A549 (cell line): ENCODE measurements around the gene PIPOX. TPM values are rescaled to one million over a fixed set of nuclear protein-coding genes. Genes with fewer than 3 reads are reported as not detected.

Source experiments
- ATAC-seq, 2 experiments: fragments of 200-7000 bp in 1 of 2; fragments of >200 bp in 1 of 2; cut with Nextera tagmentation in 1 of 2; cut with Tn5 transposase in 1 of 2; 3 replicates each; pipeline versions ENCODE4 v1.8.0 to v1.9.1; 2018 to 2020; ENCODE audit warnings: mild to moderate bottlenecking in 1 of 2, moderate library complexity in 1 of 2
- CTCF ChIA-PET: fragments of 300-600 bp; sonication (Branson Sonifier 250); formaldehyde crosslinking; extraction: SDS; loops from one replicate; lab custom pipeline; 2021; ENCODE audit warnings: antibody characterized with exemption, inconsistent platforms; lab: Yijun Ruan, JAX
- POLR2A ChIA-PET: fragments of 350-600 bp; formaldehyde crosslinking; extraction: SDS; loops from one replicate; lab custom pipeline; 2021; ENCODE audit warnings: antibody characterized with exemption, inconsistent platforms; lab: Yijun Ruan, JAX
- DNase-seq, 2 experiments: peaks; one replicate each; pipeline versions ENCODE4 v3.0.0 to v3.0.0-alpha.2; 2011 to 2016; ENCODE audit warnings: low read depth in 1 of 2, low spot score in 1 of 2
- FAIRE-seq: peaks from 2 replicates; lab custom pipeline; 2011; peaks lifted over from hg19 to GRCh38; lab: Jason Lieb, UNC
- H3K27ac ChIP-seq, 2 experiments: fragments of >200 bp; sonication (Bioruptor Twin); formaldehyde crosslinking; 3 replicates each; pipeline ENCODE4 v1.5.1; 2016 to 2017
- H3K4me1 ChIP-seq: fragments of >200 bp; sonication (Bioruptor Twin); formaldehyde crosslinking; 3 replicates; pipeline ENCODE4 v1.6.1; 2016
- H3K4me2 ChIP-seq: fragments of >200 bp; sonication (Bioruptor Twin); formaldehyde crosslinking; 3 replicates; pipeline ENCODE4 v1.6.1; 2016
- H3K4me3 ChIP-seq: fragments of >200 bp; sonication (Bioruptor Twin); formaldehyde crosslinking; 3 replicates; pipeline ENCODE4 v1.5.1; 2016
- H3K9me3 ChIP-seq: fragments of >200 bp; sonication (Bioruptor Twin); formaldehyde crosslinking; 3 replicates; pipeline ENCODE4 v1.6.1; 2016
- CBX2 ChIP-seq: fragments of 200-600 bp; sonication (generic); IDR thresholded peaks from 2 replicates; pipeline ENCODE4 v1.6.1; 2016; ENCODE audit warnings: low read depth, mild to moderate bottlenecking, borderline replicate concordance
- CBX8 ChIP-seq: fragments of 200-600 bp; sonication (generic); IDR thresholded peaks from 2 replicates; pipeline ENCODE4 v1.6.1; 2016
- CEBPB ChIP-seq, 2 experiments: fragments of >200 bp in 1 of 2; sonication (Bioruptor Twin) in 1 of 2; formaldehyde crosslinking in 1 of 2; IDR thresholded peaks; 2 replicates each; pipeline ENCODE4 v1.6.1; 2012 to 2016
- ESRRA ChIP-seq: fragments of 150-350 bp; IDR thresholded peaks from 2 replicates; pipeline ENCODE4 v1.6.1; 2014; ENCODE audit warnings: mild to moderate bottlenecking, low read length, borderline replicate concordance
- FOSL2 ChIP-seq, 2 experiments: fragments of 450-650 bp in 1 of 2; fragments of >200 bp in 1 of 2; sonication (Bioruptor Twin) in 1 of 2; formaldehyde crosslinking; IDR thresholded peaks; 2 replicates each; pipeline versions ENCODE4 v1.5.0 to v1.6.1; 2016 to 2020; ENCODE audit warnings: mild to moderate bottlenecking in 1 of 2, moderate library complexity in 1 of 2
- KDM1A ChIP-seq: fragments of 200-600 bp; sonication (generic); IDR thresholded peaks from 2 replicates; pipeline ENCODE4 v1.6.1; 2016; ENCODE audit warnings: low read depth, mild to moderate bottlenecking
- KDM5A ChIP-seq: fragments of 200-600 bp; sonication (generic); IDR thresholded peaks from 2 replicates; pipeline ENCODE4 v1.6.1; 2016; ENCODE audit warnings: antibody characterized with exemption, mild to moderate bottlenecking
- MAZ ChIP-seq: fragments of 150-350 bp; IDR thresholded peaks from 2 replicates; pipeline ENCODE4 v1.6.1; 2014; ENCODE audit warnings: antibody characterized with exemption, low read depth, low read length, borderline replicate concordance
- NR3C1 ChIP-seq: fragments of >200 bp; sonication (Bioruptor Twin); formaldehyde crosslinking; IDR thresholded peaks from 3 replicates; pipeline ENCODE4 v1.6.1; 2017
- POLR2AphosphoS2 ChIP-seq: conservative IDR thresholded peaks from 2 replicates; pipeline ENCODE4 v1.6.1; 2012; ENCODE audit warnings: low read length, improper control_type of control experiment, inconsistent platforms
- RFX5 ChIP-seq: fragments of 450-650 bp; IDR thresholded peaks from 2 replicates; pipeline ENCODE4 v1.7.1; 2014; ENCODE audit warnings: antibody characterized with exemption, mild to moderate bottlenecking, moderate library complexity
- TFCP2L1 ChIP-seq: fragments of 250-450 bp; sonication (Bioruptor Pico); IDR thresholded peaks from 2 replicates; pipeline ENCODE4 v1.5.0; 2021; ENCODE audit warnings: mild to moderate bottlenecking
- ZC3H11A ChIP-seq: fragments of 450-650 bp; IDR thresholded peaks from 2 replicates; pipeline ENCODE4 v1.6.1; 2014; ENCODE audit warnings: antibody characterized with exemption, mild to moderate bottlenecking
- ZFP36 ChIP-seq: fragments of 450-650 bp; IDR thresholded peaks from 2 replicates; pipeline ENCODE4 v1.6.1; 2014; ENCODE audit warnings: borderline replicate concordance; ENCODE audit not compliant: partially characterized antibody
- ZNF302 ChIP-seq: fragments of 250-450 bp; sonication (Bioruptor Pico); IDR thresholded peaks from 2 replicates; pipeline ENCODE4 v1.9.0; 2021; ENCODE audit warnings: inconsistent platforms, mild to moderate bottlenecking, moderate library complexity
- WGBS: methylation state at CpG from one replicate; pipeline ENCODE4 v1.1.6; 2017; ENCODE audit errors: missing lambda C conversion rate; 5-methylcytosine and 5-hydroxymethylcytosine counted together
- polyA plus RNA-seq, 4 experiments: library from polyadenylated mRNA; depleted of rRNA in 3 of 4; stranded (reverse); fragments of >200 nt; fragmentation: RNase III in 1 of 4; extraction: RNeasy Plus Mini Kit Qiagen cat#74134 plus additional on column Dnase treatment in 1 of 4; gene quantifications; 2 replicates in 3 of 4; 3 replicates in 1 of 4; pipeline ENCODE4 v1.2.3, GENCODE V29; 2011 to 2017
- TF ChIP-seq, protein P1 (sequence below): fragments of 200-600 bp; sonication (generic); IDR thresholded peaks from 2 replicates; pipeline ENCODE4 v1.6.1; 2016; ENCODE audit warnings: antibody characterized with exemption, mild to moderate bottlenecking, moderate library complexity
- TF ChIP-seq, protein P2 (sequence below): fragments of 250-450 bp; sonication (Bioruptor Pico); IDR thresholded peaks from 2 replicates; pipeline ENCODE4 v1.5.0; 2021; ENCODE audit warnings: mild to moderate bottlenecking, moderate library complexity, borderline replicate concordance
- TF ChIP-seq, protein P3 (sequence below): fragments of 250-450 bp; sonication (Bioruptor Pico); IDR thresholded peaks from 2 replicates; pipeline ENCODE4 v1.5.0; 2020; ENCODE audit warnings: low read depth, mild to moderate bottlenecking, moderate library complexity
- TF ChIP-seq, protein P4 (sequence below): fragments of 150-350 bp; IDR thresholded peaks from 2 replicates; pipeline ENCODE4 v1.6.1; 2014; ENCODE audit warnings: low read depth, mild to moderate bottlenecking, low read length
- TF ChIP-seq, protein P5 (sequence below): fragments of >200 bp; sonication (Bioruptor Twin); formaldehyde crosslinking; IDR thresholded peaks from 2 replicates; pipeline ENCODE4 v1.6.1; 2016

Gene PIPOX
- polyA plus RNA-seq, 2 of the 4 experiments (the other 2 are of a cell fraction): 0.39 to 0.94 TPM

DNA sequence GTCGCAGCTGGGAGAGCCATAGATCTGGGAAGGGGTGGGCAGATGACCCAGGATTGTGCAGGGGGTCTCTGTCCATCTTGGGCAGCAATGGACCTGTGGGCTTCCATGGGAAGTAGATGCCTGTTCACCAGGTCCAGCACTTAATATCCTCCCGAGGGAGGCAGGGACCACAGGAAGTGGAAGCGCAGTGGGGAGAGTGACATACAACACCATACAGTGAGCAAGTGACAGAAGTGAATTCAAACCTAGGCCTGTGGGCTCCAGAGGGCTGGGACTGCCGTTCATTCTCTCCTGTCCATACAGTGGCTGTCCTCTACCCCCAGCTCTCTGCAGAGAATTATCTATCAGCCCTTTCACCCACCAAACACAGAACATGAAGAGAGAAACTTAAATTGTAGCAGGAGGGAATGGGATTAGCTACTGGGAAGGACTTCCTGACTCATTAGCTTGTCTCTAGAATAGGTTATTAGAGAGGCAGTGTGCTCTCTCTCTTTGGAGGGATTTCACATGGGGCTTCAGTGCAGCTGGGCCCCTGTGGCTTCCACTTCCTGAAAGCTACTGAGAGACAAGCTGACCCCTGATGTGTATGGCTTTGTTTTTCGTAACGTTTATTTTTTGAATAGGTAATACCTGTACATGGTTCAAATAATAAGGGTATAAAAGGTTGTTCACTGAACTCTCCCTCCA is 24.0 kb upstream of the PIPOX start:
- FAIRE-seq: no peak
- Histone ChIP-seq H3K4me2 (no peak overlapping the region), H3K4me1 (no peaks in the 10 kb centered on the region), H3K4me3 (no peak overlapping the region), H3K27ac (no peak overlapping the region), H3K9me3 (no peaks in the 10 kb centered on the region)
- ATAC-seq: peak; percentile 25 to 58; a peak in 3 of 6 replicates
- DNase-seq: no peak
- no peak for TF ChIP-seq ESRRA
- TF ChIP-seq, protein P1, sequence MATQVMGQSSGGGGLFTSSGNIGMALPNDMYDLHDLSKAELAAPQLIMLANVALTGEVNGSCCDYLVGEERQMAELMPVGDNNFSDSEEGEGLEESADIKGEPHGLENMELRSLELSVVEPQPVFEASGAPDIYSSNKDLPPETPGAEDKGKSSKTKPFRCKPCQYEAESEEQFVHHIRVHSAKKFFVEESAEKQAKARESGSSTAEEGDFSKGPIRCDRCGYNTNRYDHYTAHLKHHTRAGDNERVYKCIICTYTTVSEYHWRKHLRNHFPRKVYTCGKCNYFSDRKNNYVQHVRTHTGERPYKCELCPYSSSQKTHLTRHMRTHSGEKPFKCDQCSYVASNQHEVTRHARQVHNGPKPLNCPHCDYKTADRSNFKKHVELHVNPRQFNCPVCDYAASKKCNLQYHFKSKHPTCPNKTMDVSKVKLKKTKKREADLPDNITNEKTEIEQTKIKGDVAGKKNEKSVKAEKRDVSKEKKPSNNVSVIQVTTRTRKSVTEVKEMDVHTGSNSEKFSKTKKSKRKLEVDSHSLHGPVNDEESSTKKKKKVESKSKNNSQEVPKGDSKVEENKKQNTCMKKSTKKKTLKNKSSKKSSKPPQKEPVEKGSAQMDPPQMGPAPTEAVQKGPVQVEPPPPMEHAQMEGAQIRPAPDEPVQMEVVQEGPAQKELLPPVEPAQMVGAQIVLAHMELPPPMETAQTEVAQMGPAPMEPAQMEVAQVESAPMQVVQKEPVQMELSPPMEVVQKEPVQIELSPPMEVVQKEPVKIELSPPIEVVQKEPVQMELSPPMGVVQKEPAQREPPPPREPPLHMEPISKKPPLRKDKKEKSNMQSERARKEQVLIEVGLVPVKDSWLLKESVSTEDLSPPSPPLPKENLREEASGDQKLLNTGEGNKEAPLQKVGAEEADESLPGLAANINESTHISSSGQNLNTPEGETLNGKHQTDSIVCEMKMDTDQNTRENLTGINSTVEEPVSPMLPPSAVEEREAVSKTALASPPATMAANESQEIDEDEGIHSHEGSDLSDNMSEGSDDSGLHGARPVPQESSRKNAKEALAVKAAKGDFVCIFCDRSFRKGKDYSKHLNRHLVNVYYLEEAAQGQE: no peak
- no peak for TF ChIP-seq TFCP2L1 (CRISPR knock-in tag)
- TF ChIP-seq, protein P2, sequence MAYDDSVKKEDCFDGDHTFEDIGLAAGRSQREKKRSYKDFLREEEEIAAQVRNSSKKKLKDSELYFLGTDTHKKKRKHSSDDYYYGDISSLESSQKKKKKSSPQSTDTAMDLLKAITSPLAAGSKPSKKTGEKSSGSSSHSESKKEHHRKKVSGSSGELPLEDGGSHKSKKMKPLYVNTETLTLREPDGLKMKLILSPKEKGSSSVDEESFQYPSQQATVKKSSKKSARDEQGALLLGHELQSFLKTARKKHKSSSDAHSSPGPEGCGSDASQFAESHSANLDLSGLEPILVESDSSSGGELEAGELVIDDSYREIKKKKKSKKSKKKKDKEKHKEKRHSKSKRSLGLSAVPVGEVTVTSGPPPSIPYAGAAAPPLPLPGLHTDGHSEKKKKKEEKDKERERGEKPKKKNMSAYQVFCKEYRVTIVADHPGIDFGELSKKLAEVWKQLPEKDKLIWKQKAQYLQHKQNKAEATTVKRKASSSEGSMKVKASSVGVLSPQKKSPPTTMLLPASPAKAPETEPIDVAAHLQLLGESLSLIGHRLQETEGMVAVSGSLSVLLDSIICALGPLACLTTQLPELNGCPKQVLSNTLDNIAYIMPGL (CRISPR knock-in tag): no peak
- TF ChIP-seq, protein P3, sequence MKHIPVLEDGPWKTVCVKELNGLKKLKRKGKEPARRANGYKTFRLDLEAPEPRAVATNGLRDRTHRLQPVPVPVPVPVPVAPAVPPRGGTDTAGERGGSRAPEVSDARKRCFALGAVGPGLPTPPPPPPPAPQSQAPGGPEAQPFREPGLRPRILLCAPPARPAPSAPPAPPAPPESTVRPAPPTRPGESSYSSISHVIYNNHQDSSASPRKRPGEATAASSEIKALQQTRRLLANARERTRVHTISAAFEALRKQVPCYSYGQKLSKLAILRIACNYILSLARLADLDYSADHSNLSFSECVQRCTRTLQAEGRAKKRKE (CRISPR knock-in tag): no peak
- TF ChIP-seq CEBPB (IDR thresholded peaks at IDR 0.05): no peak
- TF ChIP-seq KDM1A: no peak
- no peak for TF ChIP-seq MAZ
- TF ChIP-seq CBX8: no peak
- no peak for TF ChIP-seq NR3C1
- no peak for TF ChIP-seq POLR2AphosphoS2
- TF ChIP-seq ZNF302 (CRISPR knock-in tag): no peak
- no peak for TF ChIP-seq ZFP36
- 47% methylated on average over 6 of the region's 6 CpGs for whole genome bisulfite sequencing
- CTCF ChIA-PET: interaction anchor here (0.8 to 7.6 kb wide), 11 partner anchors 13 to 98 kb away, joined by 3 to 36 read pairs (median 4); no protein-coding TSS in a partner anchor
- POLR2A ChIA-PET: no interaction called here

DNA sequence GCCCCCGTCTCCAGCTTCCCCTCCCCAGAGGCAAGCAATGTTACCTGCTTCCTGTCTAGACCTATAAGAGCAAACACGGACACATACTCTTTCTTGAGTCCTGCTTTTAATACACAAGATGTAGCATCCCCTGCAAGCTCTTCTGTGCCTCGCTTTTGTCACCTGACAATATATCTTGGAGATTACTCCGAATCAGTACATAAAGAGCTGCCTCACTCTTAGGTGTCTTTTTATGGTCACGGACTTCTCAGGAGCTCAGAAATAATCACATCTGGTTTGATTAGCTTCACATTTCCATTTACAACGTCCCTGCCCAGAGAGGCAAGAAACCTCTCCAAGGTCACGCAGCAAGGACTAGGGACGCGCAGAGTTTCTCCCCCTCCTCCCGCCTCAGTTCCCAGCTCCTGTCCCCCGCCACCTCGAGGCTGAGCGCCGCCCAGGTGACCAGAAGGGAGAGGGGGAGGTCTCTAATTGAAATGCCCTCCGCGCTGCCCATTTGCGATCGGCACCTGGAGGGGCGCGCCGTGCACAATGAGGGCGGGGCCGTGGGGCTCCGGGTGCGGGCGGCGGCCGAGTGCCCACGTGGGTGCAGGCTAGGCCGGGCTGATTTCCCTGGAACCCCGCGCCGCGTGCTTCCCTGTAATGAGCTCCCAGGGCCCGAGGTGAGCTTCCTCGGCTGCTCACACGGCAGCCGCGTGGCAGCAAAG is 23.3 kb upstream of the PIPOX start:
- Histone ChIP-seq H3K9me3 (no peaks in the 10 kb centered on the region), H3K27ac (no peak overlapping the region), H3K4me1 (no peaks in the 10 kb centered on the region), H3K4me2 (no peak overlapping the region), H3K4me3 (no peak overlapping the region)
- ChIA-PET CTCF (interaction anchor here (0.8 to 7.6 kb wide), 11 partner anchors 13 to 98 kb away, joined by 3 to 36 read pairs (median 4); no protein-coding TSS in a partner anchor), POLR2A (no interaction called here)
- ATAC-seq (no peak), FAIRE-seq (no peak), DNase-seq (no peak)
- WGBS: 43% methylated on average over 39 of the region's 39 CpGs
- TF ChIP-seq RFX5 (no peak), CBX2 (no peak), TFCP2L1 (CRISPR knock-in tag) (no peak), ZFP36 (no peak), ZC3H11A (no peak), CBX8 (no peak), KDM5A (no peak), FOSL2 (IDR thresholded peaks at IDR 0.05) (no peak), FOSL2 (CRISPR knock-in tag; IDR thresholded peaks at IDR 0.05) (no peak)
- TF ChIP-seq, protein P4, sequence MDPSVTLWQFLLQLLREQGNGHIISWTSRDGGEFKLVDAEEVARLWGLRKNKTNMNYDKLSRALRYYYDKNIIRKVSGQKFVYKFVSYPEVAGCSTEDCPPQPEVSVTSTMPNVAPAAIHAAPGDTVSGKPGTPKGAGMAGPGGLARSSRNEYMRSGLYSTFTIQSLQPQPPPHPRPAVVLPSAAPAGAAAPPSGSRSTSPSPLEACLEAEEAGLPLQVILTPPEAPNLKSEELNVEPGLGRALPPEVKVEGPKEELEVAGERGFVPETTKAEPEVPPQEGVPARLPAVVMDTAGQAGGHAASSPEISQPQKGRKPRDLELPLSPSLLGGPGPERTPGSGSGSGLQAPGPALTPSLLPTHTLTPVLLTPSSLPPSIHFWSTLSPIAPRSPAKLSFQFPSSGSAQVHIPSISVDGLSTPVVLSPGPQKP: no peak
- TF ChIP-seq, protein P5, sequence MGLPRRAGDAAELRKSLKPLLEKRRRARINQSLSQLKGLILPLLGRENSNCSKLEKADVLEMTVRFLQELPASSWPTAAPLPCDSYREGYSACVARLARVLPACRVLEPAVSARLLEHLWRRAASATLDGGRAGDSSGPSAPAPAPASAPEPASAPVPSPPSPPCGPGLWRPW: no peak
